Neural crest cell (in vitro differentiated cells): Measurements from ENCODE around the gene PRMT5. TPM values are rescaled to one million over a fixed set of nuclear protein-coding genes. Genes with fewer than 3 reads are reported as not detected.
A peak's percentile ranks its signal among the peaks of the same experiment; 100 is the strongest.
"Not testable (repeated sequence)": the region's sequence is repeated elsewhere in the genome, so short reads cannot be mapped to it uniquely, and the experiment has no call there.

Source experiments
- DNase-seq: peaks from one replicate; pipeline ENCODE4 v3.0.0; 2021; ENCODE audit warnings: low read depth, mixed read lengths, low spot score
- H3K27ac Mint-ChIP-seq: one replicate; pipeline ENCODE4 v1.8.0; 2021; ENCODE audit warnings: mild to moderate bottlenecking, mixed read lengths; ENCODE audit not compliant: unreplicated experiment
- H3K27me3 Mint-ChIP-seq: 2 replicates; pipeline ENCODE4 v1.8.0; 2021; ENCODE audit warnings: low read depth, mild to moderate bottlenecking, mixed read lengths
- H3K36me3 Mint-ChIP-seq: 2 replicates; pipeline ENCODE4 v1.8.0; 2021; ENCODE audit warnings: low read depth, mild to moderate bottlenecking, mixed read lengths
- H3K4me1 Mint-ChIP-seq: 2 replicates; pipeline ENCODE4 v1.8.0; 2021; ENCODE audit warnings: mixed read lengths
- H3K4me3 Mint-ChIP-seq: one replicate; pipeline ENCODE4 v1.8.0; 2021; ENCODE audit warnings: mild to moderate bottlenecking, mixed read lengths
- H3K9me3 Mint-ChIP-seq: 2 replicates; pipeline ENCODE4 v1.8.0; 2021; ENCODE audit warnings: mixed read lengths
- total RNA-seq: library from RNA; stranded (reverse); gene quantifications from 2 replicates; pipeline ENCODE4 v1.2.1, GENCODE V29; 2021
- TF ChIP-seq, protein P1 (sequence below): fragments of 200-600 bp; sonication (generic); conservative IDR thresholded peaks from 2 replicates; pipeline ENCODE4 v1.5.0; 2021; ENCODE audit warnings: antibody characterized with exemption, mild to moderate bottlenecking

PRMT5 gene
- total RNA-seq, 1 donor from 2014 or later = 134 TPM

DNA sequence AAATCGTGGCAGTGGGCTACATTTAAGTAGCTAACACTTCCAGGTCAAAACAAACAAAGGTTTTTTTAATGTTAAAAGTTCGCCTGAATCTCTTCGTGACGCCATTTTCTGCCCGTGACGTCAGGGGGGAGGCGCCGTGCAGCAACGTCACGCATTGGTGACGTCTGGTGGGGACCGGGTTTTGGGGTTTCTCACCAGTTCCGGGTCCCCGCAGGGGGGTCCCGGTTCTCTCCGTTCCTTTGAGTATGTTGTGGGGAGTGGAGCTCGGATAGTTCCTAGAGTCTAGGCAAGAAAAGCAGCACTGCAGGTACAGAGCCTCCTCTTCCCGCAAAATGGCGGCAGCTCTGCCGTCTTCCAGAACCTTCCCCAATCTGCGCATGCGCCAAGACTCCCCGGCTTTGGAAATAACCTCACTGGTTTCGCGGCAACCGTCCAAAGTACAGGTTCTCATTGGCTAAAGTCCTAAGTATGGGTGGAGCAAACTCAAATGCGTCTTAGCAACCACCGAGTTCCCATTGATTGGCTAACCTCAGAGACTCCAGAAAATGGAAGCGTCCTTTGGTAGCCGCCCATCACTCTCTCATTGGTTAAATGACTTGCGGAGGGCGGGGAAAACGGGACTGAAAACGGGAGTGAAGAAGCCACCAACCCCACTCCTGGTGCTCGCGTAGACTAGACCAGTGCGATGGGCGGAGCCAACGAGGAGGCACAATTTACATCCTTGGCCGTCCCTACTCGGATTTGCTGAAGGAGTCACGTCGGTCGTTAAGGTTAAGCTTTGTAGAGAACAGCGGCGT lies 10.2 kb downstream of the PRMT5 start, which contains the start of gene RBM23:
RBM23 (minus strand) TSS at position 346 of the 797 bp plus-strand sequence.
- H3K27ac Mint-ChIP-seq = peak within 1 kb of the TSS; percentile 100
- DNase-seq = peak; percentile 100
- peaks cover 3% of the 10 kb centered on the region for H3K27me3 Mint-ChIP-seq
- peak within 1 kb of the TSS; percentile 95 for H3K4me3 Mint-ChIP-seq
- TF ChIP-seq, protein P1, sequence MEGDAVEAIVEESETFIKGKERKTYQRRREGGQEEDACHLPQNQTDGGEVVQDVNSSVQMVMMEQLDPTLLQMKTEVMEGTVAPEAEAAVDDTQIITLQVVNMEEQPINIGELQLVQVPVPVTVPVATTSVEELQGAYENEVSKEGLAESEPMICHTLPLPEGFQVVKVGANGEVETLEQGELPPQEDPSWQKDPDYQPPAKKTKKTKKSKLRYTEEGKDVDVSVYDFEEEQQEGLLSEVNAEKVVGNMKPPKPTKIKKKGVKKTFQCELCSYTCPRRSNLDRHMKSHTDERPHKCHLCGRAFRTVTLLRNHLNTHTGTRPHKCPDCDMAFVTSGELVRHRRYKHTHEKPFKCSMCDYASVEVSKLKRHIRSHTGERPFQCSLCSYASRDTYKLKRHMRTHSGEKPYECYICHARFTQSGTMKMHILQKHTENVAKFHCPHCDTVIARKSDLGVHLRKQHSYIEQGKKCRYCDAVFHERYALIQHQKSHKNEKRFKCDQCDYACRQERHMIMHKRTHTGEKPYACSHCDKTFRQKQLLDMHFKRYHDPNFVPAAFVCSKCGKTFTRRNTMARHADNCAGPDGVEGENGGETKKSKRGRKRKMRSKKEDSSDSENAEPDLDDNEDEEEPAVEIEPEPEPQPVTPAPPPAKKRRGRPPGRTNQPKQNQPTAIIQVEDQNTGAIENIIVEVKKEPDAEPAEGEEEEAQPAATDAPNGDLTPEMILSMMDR = no peak
- H3K9me3 Mint-ChIP-seq = no peaks in the 10 kb centered on the region
- H3K36me3 Mint-ChIP-seq = peaks cover 24% of the 10 kb centered on the region
- H3K4me1 Mint-ChIP-seq = peaks cover 29% of the 10 kb centered on the region

- Mint-ChIP-seq H3K36me3 (peaks cover 15% of the 10 kb centered on the region), H3K4me3 (peak overlapping the region; percentile 95), H3K27me3 (peaks cover 3% of the 10 kb centered on the region), H3K4me1 (peaks cover 34% of the 10 kb centered on the region), H3K9me3 (no peaks in the 10 kb centered on the region), H3K27ac (no peak overlapping the region)
- DNase-seq = no peak
- TF ChIP-seq, protein P1 = no peak
These were observed 13.2 kb downstream of the PRMT5 start for GRCh38 chr14:22915886-22916521.

DNA sequence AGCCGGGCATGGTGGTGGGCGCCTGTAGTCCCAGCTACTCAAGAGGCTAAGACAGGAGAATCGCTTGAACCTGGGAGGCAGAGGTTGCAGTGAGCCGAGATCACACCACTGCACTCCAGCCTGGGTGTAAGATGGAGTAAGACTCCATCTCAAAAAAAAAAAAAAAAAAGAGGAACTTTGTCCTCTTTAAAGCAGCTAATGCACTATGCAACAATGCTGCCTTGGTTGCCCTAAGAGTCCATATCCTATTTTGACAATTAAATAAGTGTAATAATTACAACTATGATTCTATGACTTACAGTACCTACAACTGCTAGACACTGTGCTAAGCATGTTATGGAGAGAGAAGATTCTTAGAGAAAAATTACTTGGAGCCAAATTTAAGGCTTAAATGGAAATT lies 14.3 kb downstream of the PRMT5 start:
- Mint-ChIP-seq H3K4me3 (peak overlapping the region; percentile 57), H3K4me1 (peaks cover 31% of the 10 kb centered on the region), H3K36me3 (peaks cover 12% of the 10 kb centered on the region)
- not testable (repeated sequence) for DNase-seq, H3K27me3 Mint-ChIP-seq, H3K9me3 Mint-ChIP-seq, H3K27ac Mint-ChIP-seq

GRCh38 chr14:22910916-22911315 lies 18.3 kb downstream of the PRMT5 start:
- H3K27ac Mint-ChIP-seq = no peak overlapping the region
- no peak for DNase-seq
- no peaks in the 10 kb centered on the region for H3K9me3 Mint-ChIP-seq

DNA sequence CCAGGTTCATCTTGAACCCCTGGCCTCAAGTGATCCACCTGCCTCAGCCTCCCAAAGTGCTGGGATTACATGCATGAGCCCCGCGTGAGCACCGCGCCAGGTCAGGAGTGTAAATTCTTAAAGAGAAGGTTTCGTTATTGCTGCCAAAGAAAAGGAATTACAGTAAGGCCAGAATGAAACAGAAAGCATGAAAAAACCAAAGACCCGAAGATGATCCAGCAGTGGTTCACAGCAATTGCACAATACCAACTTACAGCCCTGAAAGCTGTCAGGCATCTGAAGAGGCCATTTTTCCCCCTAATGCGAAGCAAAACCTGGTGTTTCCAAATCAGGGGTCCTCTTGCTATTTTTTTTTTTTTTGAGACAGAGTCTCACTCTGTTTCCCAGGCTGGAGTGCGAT lies 20.6 kb downstream of the PRMT5 start:
- H3K27ac Mint-ChIP-seq = no peak overlapping the region
- TF ChIP-seq, protein P1 = no peak
- no peak for DNase-seq
- H3K27me3 Mint-ChIP-seq = no peaks in the 10 kb centered on the region
- H3K36me3 Mint-ChIP-seq = peaks cover 23% of the 10 kb centered on the region
- H3K4me3 Mint-ChIP-seq = no peak overlapping the region
- H3K9me3 Mint-ChIP-seq = no peaks in the 10 kb centered on the region
- H3K4me1 Mint-ChIP-seq = peaks cover 5% of the 10 kb centered on the region

More at GRCh38 chr14:22910916-22911315, 18.3 kb downstream of the PRMT5 start:
- TF ChIP-seq, protein P1 = no peak
- Mint-ChIP-seq H3K36me3 (peaks cover 14% of the 10 kb centered on the region), H3K27me3 (no peaks in the 10 kb centered on the region), H3K4me1 (peaks cover 5% of the 10 kb centered on the region), H3K4me3 (no peak overlapping the region)

DNA sequence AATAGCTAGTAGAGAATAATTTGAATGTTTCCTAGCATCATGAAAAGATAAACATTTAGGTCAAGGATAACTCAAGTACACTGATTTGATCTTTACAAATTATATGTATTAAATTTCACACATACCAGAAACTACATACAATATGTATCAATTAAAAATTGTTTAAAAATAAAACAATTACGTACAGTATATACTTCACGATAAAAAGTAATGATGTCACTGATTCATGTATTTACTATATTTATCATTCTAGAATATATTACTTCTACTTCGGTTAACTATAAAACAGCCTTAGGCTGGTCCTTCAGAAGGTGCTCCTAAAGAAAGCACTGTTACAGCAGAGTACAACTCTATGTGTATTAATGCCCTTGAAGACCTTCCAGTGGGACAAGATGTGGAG lies 21.7 kb downstream of the PRMT5 start:
- no peak for DNase-seq
- Mint-ChIP-seq H3K9me3 (no peaks in the 10 kb centered on the region), H3K27ac (no peak overlapping the region), H3K4me1 (peaks cover 4% of the 10 kb centered on the region), H3K27me3 (no peaks in the 10 kb centered on the region), H3K36me3 (peaks cover 23% of the 10 kb centered on the region), H3K4me3 (no peak overlapping the region)
- TF ChIP-seq, protein P1 = no peak
